H1 (cell line): Measurements from ENCODE around the gene PCNX1. TPM values are rescaled to one million over a fixed set of nuclear protein-coding genes. Genes with fewer than 3 reads are reported as not detected.

Experiments
- CTCF ChIA-PET: fragments of 300-600 bp; sonication (Branson Sonifier 250); formaldehyde crosslinking; loops from one replicate; lab custom pipeline; 2021; ENCODE audit not compliant: partially characterized antibody; lab: Charles Lee
- POLR2A ChIA-PET: fragments of 300-600 bp; sonication (Branson Sonifier 250); formaldehyde crosslinking; loops from one replicate; lab custom pipeline; 2021; ENCODE audit warnings: inconsistent platforms; ENCODE audit not compliant: partially characterized antibody; lab: Charles Lee
- DNase-seq, 2 experiments: peaks; one replicate each; pipeline versions ENCODE4 v3.0.0 to v3.0.0-alpha.2; 2010 to 2022; ENCODE audit warnings: low spot score in 2 of 2, low read depth in 1 of 2, mixed read lengths in 1 of 2
- FAIRE-seq: peaks from 2 replicates; lab custom pipeline; 2011; peaks lifted over from hg19 to GRCh38; lab: Jason Lieb, UNC
- H2AFZ ChIP-seq: 2 replicates; pipeline ENCODE4 v1.8.1; 2012; ENCODE audit warnings: low read length, inconsistent platforms
- H2AK5ac ChIP-seq: 2 replicates; pipeline ENCODE4 v1.6.1; 2013; ENCODE audit warnings: low read depth, low read length
- H2BK120ac ChIP-seq: replicated peaks from 2 replicates; pipeline ENCODE3; 2013; ENCODE audit warnings: low read depth, low read length, inconsistent platforms
- H2BK12ac ChIP-seq: 2 replicates; pipeline ENCODE4 v1.6.1; 2013; ENCODE audit warnings: low read depth, low read length
- H2BK15ac ChIP-seq: 2 replicates; pipeline ENCODE4 v1.6.1; 2013; ENCODE audit warnings: low read length
- H2BK20ac ChIP-seq: 2 replicates; pipeline ENCODE4 v1.6.1; 2013; ENCODE audit warnings: low read length
- H2BK5ac ChIP-seq: 2 replicates; pipeline ENCODE4 v1.6.1; 2013; ENCODE audit warnings: low read depth, low read length
- H3K14ac ChIP-seq: 2 replicates; pipeline ENCODE4 v1.6.1; 2013; ENCODE audit warnings: inconsistent platforms; ENCODE audit not compliant: insufficient read length
- H3K18ac ChIP-seq: 2 replicates; pipeline ENCODE4 v1.6.1; 2013; ENCODE audit warnings: low read length; ENCODE audit errors: extremely low read depth
- H3K23ac ChIP-seq: 2 replicates; pipeline ENCODE4 v1.6.1; 2013; ENCODE audit warnings: inconsistent platforms; ENCODE audit not compliant: insufficient read length
- H3K23me2 ChIP-seq: 2 replicates; pipeline ENCODE4 v1.6.1; 2013; ENCODE audit warnings: low read depth, low read length
- H3K27ac ChIP-seq: 2 replicates; pipeline ENCODE4 v1.6.1; 2011; ENCODE audit warnings: low read depth, low read length, inconsistent platforms
- H3K27me3 ChIP-seq, 4 experiments: replicated peaks in 1 of 4; 1 replicate in 1 of 4; 2 replicates in 3 of 4; pipeline versions ENCODE4 v1.6.1 to v1.8.1; 2011 to 2013; ENCODE audit warnings: low read length in 3 of 4, mild to moderate bottlenecking in 3 of 4, inconsistent platforms in 2 of 4, mixed read lengths in 2 of 4, moderate library complexity in 1 of 4; ENCODE audit not compliant: control insufficient read depth in 3 of 4, insufficient read depth in 3 of 4; ENCODE audit errors: extremely low read depth in 1 of 4
- H3K36me3 ChIP-seq, 4 experiments: 2 replicates each; pipeline versions ENCODE4 v1.6.1 to v1.8.1; 2011 to 2013; ENCODE audit warnings: mild to moderate bottlenecking in 4 of 4, low read length in 3 of 4, moderate library complexity in 2 of 4, control low read depth in 1 of 4, inconsistent platforms in 1 of 4; ENCODE audit not compliant: insufficient read depth in 4 of 4, control insufficient read depth in 2 of 4
- H3K4ac ChIP-seq: replicated peaks from 2 replicates; pipeline ENCODE3; 2013; ENCODE audit warnings: low read length, low read depth, mixed read lengths, inconsistent platforms; ENCODE audit not compliant: insufficient read length
- H3K4me1 ChIP-seq, 4 experiments: replicated peaks in 1 of 4; 1 replicate in 1 of 4; 2 replicates in 3 of 4; pipeline versions ENCODE4 v1.6.1 to v1.8.1; 2011 to 2013; ENCODE audit warnings: low read length in 3 of 4, inconsistent platforms in 2 of 4, mixed read lengths in 1 of 4; ENCODE audit not compliant: insufficient read depth in 4 of 4, control insufficient read depth in 3 of 4
- H3K4me2 ChIP-seq, 2 experiments: 2 replicates each; pipeline versions ENCODE4 v1.6.1 to v1.8.1; 2011 to 2013; ENCODE audit warnings: low read depth in 2 of 2, low read length in 2 of 2, control low read depth in 1 of 2, inconsistent platforms in 1 of 2, mild to moderate bottlenecking in 1 of 2; ENCODE audit not compliant: insufficient read depth in 1 of 2
- H3K4me3 ChIP-seq, 4 experiments: fragments of 200-600, 300-600 bp in 1 of 4; sonication (generic), shearing (Covaris generic), sonication (Bioruptor Twin) in 1 of 4; 2 replicates each; pipeline versions ENCODE4 v1.5.1 to v1.8.1; 2011 to 2016; ENCODE audit warnings: low read length in 4 of 4, low read depth in 3 of 4, control low read depth in 2 of 4, inconsistent platforms in 2 of 4, mild to moderate bottlenecking in 2 of 4, mixed read lengths in 1 of 4, moderate library complexity in 1 of 4; ENCODE audit not compliant: insufficient read depth in 2 of 4; ENCODE audit errors: extremely low read depth in 1 of 4
- H3K56ac ChIP-seq: replicated peaks from 2 replicates; pipeline ENCODE3; 2013; ENCODE audit warnings: low read depth, mild to moderate bottlenecking, mixed read lengths, low read length, inconsistent platforms; ENCODE audit not compliant: insufficient read length
- H3K79me1 ChIP-seq: 2 replicates; pipeline ENCODE4 v1.6.1; 2013; ENCODE audit warnings: low read depth, low read length, control low read depth
- H3K79me2 ChIP-seq, 2 experiments: 2 replicates each; pipeline versions ENCODE4 v1.6.1 to v1.8.1; 2012 to 2013; ENCODE audit warnings: low read length in 2 of 2, mild to moderate bottlenecking in 2 of 2, inconsistent platforms in 1 of 2; ENCODE audit not compliant: insufficient read depth in 2 of 2, control insufficient read depth in 1 of 2
- H3K9ac ChIP-seq, 4 experiments: replicated peaks in 1 of 4; 1 replicate in 1 of 4; 2 replicates in 3 of 4; pipeline versions ENCODE4 v1.6.1 to v1.8.1; 2011 to 2013; ENCODE audit warnings: low read depth in 3 of 4, low read length in 3 of 4, control low read depth in 2 of 4, mild to moderate bottlenecking in 2 of 4, moderate library complexity in 2 of 4, inconsistent platforms in 1 of 4; ENCODE audit errors: extremely low read depth in 1 of 4
- H3K9me3 ChIP-seq, 2 experiments: 2 replicates each; pipeline versions ENCODE4 v1.6.1 to v1.8.1; 2012 to 2013; ENCODE audit warnings: mild to moderate bottlenecking in 2 of 2, moderate library complexity in 2 of 2, control low read depth in 1 of 2, inconsistent platforms in 1 of 2, low read depth in 1 of 2, low read length in 1 of 2, mixed read lengths in 1 of 2; ENCODE audit not compliant: insufficient read depth in 2 of 2
- H4K20me1 ChIP-seq, 2 experiments: replicated peaks in 1 of 2; 2 replicates each; pipeline versions ENCODE3 to v1.8.1; 2011 to 2013; ENCODE audit warnings: inconsistent platforms in 2 of 2, low read length in 2 of 2, mild to moderate bottlenecking in 1 of 2; ENCODE audit not compliant: insufficient read depth in 2 of 2, control insufficient read depth in 1 of 2
- H4K5ac ChIP-seq: 2 replicates; pipeline ENCODE4 v1.6.1; 2013; ENCODE audit warnings: low read length, low read depth, mixed read lengths, inconsistent platforms; ENCODE audit not compliant: insufficient read length
- H4K8ac ChIP-seq: 2 replicates; pipeline ENCODE4 v1.8.0; 2013; ENCODE audit warnings: mild to moderate bottlenecking, moderate library complexity, low read length, inconsistent platforms; ENCODE audit not compliant: insufficient read depth; ENCODE audit errors: extremely low read depth
- H4K91ac ChIP-seq: replicated peaks from 2 replicates; pipeline ENCODE3; 2013; ENCODE audit warnings: low read length, mixed read lengths, inconsistent platforms; ENCODE audit not compliant: insufficient read length
- CBX8 ChIP-seq: fragments of 300-800, 300-1000 bp; sonication (generic); IDR thresholded peaks from 2 replicates; pipeline ENCODE4 v1.7.1; 2016; ENCODE audit warnings: low read depth, low read length, borderline replicate concordance
- CEBPB ChIP-seq: IDR thresholded peaks from 2 replicates; pipeline ENCODE4 v1.6.1; 2012; ENCODE audit warnings: low read depth, low read length
- RAD21 ChIP-seq, 2 experiments: IDR thresholded peaks in 1 of 2; conservative IDR thresholded peaks in 1 of 2; 2 replicates each; pipeline ENCODE4 v1.6.1; 2011; ENCODE audit warnings: low read depth in 2 of 2, low read length in 2 of 2, improper control_type of control experiment in 1 of 2, inconsistent platforms in 1 of 2, mild to moderate bottlenecking in 1 of 2, moderate library complexity in 1 of 2
- RBBP5 ChIP-seq: IDR thresholded peaks from 2 replicates; pipeline ENCODE4 v1.7.1; 2012; ENCODE audit warnings: low read depth, mild to moderate bottlenecking, inconsistent platforms, low read length, moderate library complexity, borderline replicate concordance
- SAP30 ChIP-seq: fragments of 300-600 bp; sonication (generic); IDR thresholded peaks from 2 replicates; pipeline ENCODE4 v1.7.1; 2012; ENCODE audit warnings: low read length, moderate library complexity, mild to moderate bottlenecking, inconsistent platforms; ENCODE audit not compliant: insufficient read depth, insufficient replicate concordance
- WGBS, 2 experiments: shearing (Covaris generic) in 1 of 2; methylation state at CpG; one replicate each; pipeline versions ENCODE4 v1.1.6 to v1.1.7; 2013 to 2015; ENCODE audit warnings: low lambda C conversion rate in 2 of 2, mixed read lengths in 2 of 2, inconsistent platforms in 1 of 2, low coverage in 1 of 2, missing lambda C conversion rate in 1 of 2; ENCODE audit not compliant: insufficient replicate concordance in 2 of 2, insufficient coverage in 1 of 2, insufficient read length in 1 of 2; ENCODE audit errors: extremely low coverage in 1 of 2, missing lambda C conversion rate in 1 of 2; 5-methylcytosine and 5-hydroxymethylcytosine counted together
- polyA plus RNA-seq, 7 experiments: library from polyadenylated mRNA; depleted of rRNA in 3 of 7; stranded (reverse) in 5 of 7; unstranded in 2 of 7; fragments of >200 nt in 5 of 7; fragments of 200-250 nt in 2 of 7; gene quantifications; 1 replicate in 5 of 7; 2 replicates in 1 of 7; 4 replicates in 1 of 7; pipeline versions ENCODE4 v1.2.1 to v1.2.3, GENCODE V29; 2011 to 2013; ENCODE audit warnings: missing spikeins in 2 of 7, mixed read lengths in 2 of 7
- total RNA-seq: library from RNA; stranded (reverse); fragmentation: NEBNext Ultra II Directional; extraction: Animal tissue kit (Norgen Biotek cat#: 25700); gene quantifications from 2 replicates; pipeline ENCODE4 v1.2.1, GENCODE V29; 2021

Gene PCNX1
- total and polyA plus RNA-seq, 2 of the 8 experiments (the other 6 are each of a cell fraction or from before 2014, with no cell fraction given), result 37.7 to 53.2 TPM

DNA sequence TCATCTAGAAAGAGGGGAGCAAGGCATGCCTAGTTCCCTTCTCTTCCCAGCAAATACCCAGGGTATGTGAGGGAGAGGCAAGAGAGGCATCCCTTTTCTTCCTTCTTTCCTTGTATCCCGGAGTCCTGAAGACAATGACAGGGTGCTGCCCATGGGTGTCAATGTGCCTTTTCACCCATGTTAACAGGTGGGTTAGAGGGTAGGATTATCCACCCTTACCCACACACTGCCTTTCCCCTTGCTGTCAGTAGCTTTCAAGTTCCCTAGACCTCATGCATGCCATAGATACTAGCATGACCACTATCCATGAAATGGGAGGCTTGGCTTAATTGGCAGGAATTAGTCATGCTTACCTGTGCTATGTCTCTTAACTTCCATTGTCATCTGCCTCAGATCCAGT, 36.3 kb upstream of the PCNX1 start:
- no peak overlapping the region for H3K14ac ChIP-seq
- H3K4me2 ChIP-seq, result no peak overlapping the region
- no peak overlapping the region for H2BK5ac ChIP-seq
- H4K5ac ChIP-seq, result no peak overlapping the region
- no peak overlapping the region for H3K9ac ChIP-seq
- no peak overlapping the region for H2BK20ac ChIP-seq
- H3K23me2 ChIP-seq, result no peaks in the 10 kb centered on the region
- H4K20me1 ChIP-seq, result no peaks in the 10 kb centered on the region
- no peak overlapping the region for H4K91ac ChIP-seq
- no peaks in the 10 kb centered on the region for H3K27me3 ChIP-seq
- H3K56ac ChIP-seq, result no peak overlapping the region
- peaks cover 20 to 30% of the 10 kb centered on the region in 2 experiments for H3K9me3 ChIP-seq
- TF ChIP-seq RAD21 (IDR thresholded peaks at IDR 0.05 in 1 of 2, conservative IDR thresholded peaks at IDR 0.05 in 1 of 2; ENCODE audit: low read depth in 2 of 2, low read length in 2 of 2) (no peak), CEBPB (no peak), SAP30 (no peak), RBBP5 (no peak), CBX8 (no peak)
- no peak overlapping the region for H3K4me3 ChIP-seq
- H2AFZ ChIP-seq, result no peak overlapping the region
- DNase-seq, result no peak
- peaks cover 0 to 4% (median 1%) of the 10 kb centered on the region in 4 experiments; a peak in 3 of 7 replicates for H3K4me1 ChIP-seq
- H3K79me2 ChIP-seq, result no peaks in the 10 kb centered on the region
- no peak overlapping the region for H2BK12ac ChIP-seq
- H3K36me3 ChIP-seq, result peaks cover 0 to 3% (median 0%) of the 10 kb centered on the region in 4 experiments; a peak in 1 of 8 replicates
- ChIA-PET POLR2A (no interaction called here), CTCF (interaction anchor here (1.3 kb wide), 1 partner anchor 16 kb away, joined by 3 read pairs; no protein-coding TSS in a partner anchor)
- H3K79me1 ChIP-seq, result no peaks in the 10 kb centered on the region; the same call in 1 of the 2 replicates
- no peak overlapping the region for H3K4ac ChIP-seq
- H3K18ac ChIP-seq, result no peak overlapping the region
- H2AK5ac ChIP-seq, result no peak overlapping the region
- H2BK15ac ChIP-seq, result no peak overlapping the region
- no peak overlapping the region for H3K27ac ChIP-seq
- H2BK120ac ChIP-seq, result no peak overlapping the region
- H4K8ac ChIP-seq, result no peak overlapping the region
- 92% methylated on average over 1 of the region's 1 CpG; no CpG with 5 or more reads in 1 of the 2 experiments for WGBS, 2 experiments
- no peak for FAIRE-seq
- no peak overlapping the region for H3K23ac ChIP-seq
